Neural progenitor cell (in vitro differentiated cells): ENCODE results near the gene FRYL.

Experiments used
- CTCF ChIP-seq: fragments of 200-600 bp; sonication (generic); IDR thresholded peaks from 2 replicates; pipeline ENCODE4 v1.5.1; 2017; ENCODE audit warnings: antibody characterized with exemption, mild to moderate bottlenecking
- EZH2 ChIP-seq: fragments of 200-600 bp; sonication (generic); IDR thresholded peaks from 2 replicates; pipeline ENCODE4 v1.6.1; 2017; ENCODE audit warnings: antibody characterized with exemption, mild to moderate bottlenecking, moderate library complexity
- EZH2phosphoT487 ChIP-seq: fragments of 200-600 bp; sonication (generic); IDR thresholded peaks from 2 replicates; pipeline ENCODE4 v1.6.1; 2017; ENCODE audit warnings: antibody characterized with exemption

GRCh38 chr4:48683784-48684666, 96.1 kb downstream of the FRYL start:
- no peak for TF ChIP-seq CTCF
- no peak for TF ChIP-seq EZH2
- no peak for TF ChIP-seq EZH2phosphoT487
